DND-41 (cell line): Measurements from ENCODE around the gene SLC39A11.

Experiments
- ATAC-seq: fragments of 200-7000 bp; cut with Tn5 transposase; 3 replicates; pipeline ENCODE4 v1.9.1; 2021; ENCODE audit warnings: low read depth; ENCODE audit not compliant: insufficient read depth
- DNase-seq: peaks from one replicate; pipeline ENCODE4 v3.0.0-alpha.2; 2020
- H2AFZ ChIP-seq: 2 replicates; pipeline ENCODE4 v1.6.0; 2012; ENCODE audit warnings: low read depth, low read length
- H3K27ac ChIP-seq: 2 replicates; pipeline ENCODE4 v1.5.1; 2012; ENCODE audit warnings: low read length, inconsistent platforms
- H3K27me3 ChIP-seq: fragments of 200-600 bp; sonication (generic); 2 replicates; pipeline ENCODE4 v1.6.0; 2012; ENCODE audit warnings: low read length, mild to moderate bottlenecking, inconsistent platforms; ENCODE audit not compliant: insufficient read depth, poor library complexity
- H3K36me3 ChIP-seq: 2 replicates; pipeline ENCODE4 v1.5.1; 2012; ENCODE audit warnings: low read length, inconsistent platforms; ENCODE audit not compliant: insufficient read depth
- H3K4me1 ChIP-seq: 2 replicates; pipeline ENCODE4 v1.5.1; 2012; ENCODE audit warnings: mild to moderate bottlenecking, low read length; ENCODE audit not compliant: insufficient read depth
- H3K4me2 ChIP-seq: 2 replicates; pipeline ENCODE4 v1.6.0; 2012; ENCODE audit warnings: mild to moderate bottlenecking, moderate library complexity, low read length, inconsistent platforms; ENCODE audit not compliant: insufficient read depth
- H3K4me3 ChIP-seq, 2 experiments: fragments of 200-600 bp in 1 of 2; shearing (Covaris generic) in 1 of 2; 2 replicates each; pipeline ENCODE4 v1.5.1; 2012 to 2016; ENCODE audit warnings: inconsistent platforms in 2 of 2, low read length in 2 of 2, mild to moderate bottlenecking in 2 of 2, low read depth in 1 of 2, moderate library complexity in 1 of 2
- H3K79me2 ChIP-seq: 2 replicates; pipeline ENCODE4 v1.6.0; 2012; ENCODE audit warnings: low read length, inconsistent platforms; ENCODE audit not compliant: insufficient read depth
- H3K9ac ChIP-seq: 2 replicates; pipeline ENCODE4 v1.6.0; 2012; ENCODE audit warnings: low read depth, mild to moderate bottlenecking, inconsistent platforms, low read length, moderate library complexity
- H3K9me3 ChIP-seq: 2 replicates; pipeline ENCODE4 v1.5.1; 2012; ENCODE audit warnings: low read length, moderate library complexity, mild to moderate bottlenecking, inconsistent platforms; ENCODE audit not compliant: insufficient read depth, severe bottlenecking
- H4K20me1 ChIP-seq: 2 replicates; pipeline ENCODE4 v1.6.0; 2012; ENCODE audit warnings: low read length; ENCODE audit not compliant: insufficient read depth
- CTCF ChIP-seq: IDR thresholded peaks from 2 replicates; pipeline ENCODE4 v1.5.1; 2012; ENCODE audit warnings: borderline replicate concordance, low read length, moderate library complexity, mild to moderate bottlenecking; ENCODE audit not compliant: poor library complexity, severe bottlenecking; ENCODE audit errors: extremely low read depth
- EZH2 ChIP-seq: IDR thresholded peaks from 3 replicates; pipeline ENCODE4 v1.6.1; 2012; ENCODE audit warnings: borderline replicate concordance, low read depth, mild to moderate bottlenecking, moderate library complexity, low read length, inconsistent platforms; ENCODE audit not compliant: severe bottlenecking

SLC39A11 gene

GRCh38 chr17:72734613-72735012, 357.9 kb downstream of the SLC39A11 start:
- no peaks in the 10 kb centered on the region for H4K20me1 ChIP-seq
- H3K9ac ChIP-seq = no peak overlapping the region
- H3K4me2 ChIP-seq = no peak overlapping the region
- DNase-seq (no peak), ATAC-seq (0 out of 3 replicates have a peak, but pooled peaks have one; percentile 31)
- H3K9me3 ChIP-seq = no peaks in the 10 kb centered on the region
- H2AFZ ChIP-seq = no peak overlapping the region
- H3K36me3 ChIP-seq = peaks cover 7% of the 10 kb centered on the region; the same call in 1 of the 2 replicates
- H3K4me1 ChIP-seq = no peaks in the 10 kb centered on the region
- no peak overlapping the region for H3K4me3 ChIP-seq
- no peak for TF ChIP-seq CTCF
- H3K27me3 ChIP-seq = no peaks in the 10 kb centered on the region
- H3K27ac ChIP-seq = no peak overlapping the region
- H3K79me2 ChIP-seq = no peaks in the 10 kb centered on the region

GRCh38 chr17:72733619-72734282, 358.7 kb downstream of the SLC39A11 start:
- Histone ChIP-seq H3K36me3 (peaks cover 7% of the 10 kb centered on the region; the same call in 1 of the 2 replicates), H2AFZ (no peak overlapping the region), H3K9me3 (no peaks in the 10 kb centered on the region), H4K20me1 (no peaks in the 10 kb centered on the region), H3K4me2 (no peak overlapping the region), H3K4me1 (no peaks in the 10 kb centered on the region; the same call in 1 of the 2 replicates), H3K4me3 (no peak overlapping the region), H3K27ac (no peak overlapping the region), H3K9ac (no peak overlapping the region), H3K27me3 (no peaks in the 10 kb centered on the region), H3K79me2 (no peaks in the 10 kb centered on the region)
- ATAC-seq (no peak), DNase-seq (no peak)
- no peak for TF ChIP-seq EZH2

- no peak overlapping the region for H3K9ac ChIP-seq
- no peak overlapping the region for H3K4me3 ChIP-seq
- H3K79me2 ChIP-seq = no peaks in the 10 kb centered on the region
- no peak overlapping the region for H2AFZ ChIP-seq
- H4K20me1 ChIP-seq = no peaks in the 10 kb centered on the region
- TF ChIP-seq CTCF = no peak
- no peak for TF ChIP-seq EZH2
- H3K27ac ChIP-seq = no peak overlapping the region
- no peaks in the 10 kb centered on the region for H3K9me3 ChIP-seq
- no peak for ATAC-seq
- peaks cover 7% of the 10 kb centered on the region; the same call in 1 of the 2 replicates for H3K36me3 ChIP-seq
- DNase-seq = no peak
- H3K27me3 ChIP-seq = no peaks in the 10 kb centered on the region
- peaks cover 7% of the 10 kb centered on the region for H3K4me1 ChIP-seq
- no peak overlapping the region for H3K4me2 ChIP-seq
These were observed 359.4 kb downstream of the SLC39A11 start for GRCh38 chr17:72732893-72733618.

GRCh38 chr17:72730077-72730476, 362.4 kb downstream of the SLC39A11 start:
- no peak overlapping the region for H3K9ac ChIP-seq
- no peak for DNase-seq
- H3K4me1 ChIP-seq = peaks cover 26% of the 10 kb centered on the region
- TF ChIP-seq EZH2 (no peak), CTCF (no peak)
- no peaks in the 10 kb centered on the region for H3K79me2 ChIP-seq
- H3K4me3 ChIP-seq = no peak overlapping the region
- no peaks in the 10 kb centered on the region for H3K9me3 ChIP-seq
- no peaks in the 10 kb centered on the region for H3K27me3 ChIP-seq
- no peak overlapping the region for H3K27ac ChIP-seq
- 0 out of 2 replicates have a peak, but pooled peaks cover 3% of the 10 kb centered on the region for H3K36me3 ChIP-seq
- H3K4me2 ChIP-seq = no peak overlapping the region
- no peaks in the 10 kb centered on the region for H4K20me1 ChIP-seq
- ATAC-seq = no peak
- H2AFZ ChIP-seq = no peak overlapping the region
